ENCODE results near the gene CEP57L1.

DNA sequence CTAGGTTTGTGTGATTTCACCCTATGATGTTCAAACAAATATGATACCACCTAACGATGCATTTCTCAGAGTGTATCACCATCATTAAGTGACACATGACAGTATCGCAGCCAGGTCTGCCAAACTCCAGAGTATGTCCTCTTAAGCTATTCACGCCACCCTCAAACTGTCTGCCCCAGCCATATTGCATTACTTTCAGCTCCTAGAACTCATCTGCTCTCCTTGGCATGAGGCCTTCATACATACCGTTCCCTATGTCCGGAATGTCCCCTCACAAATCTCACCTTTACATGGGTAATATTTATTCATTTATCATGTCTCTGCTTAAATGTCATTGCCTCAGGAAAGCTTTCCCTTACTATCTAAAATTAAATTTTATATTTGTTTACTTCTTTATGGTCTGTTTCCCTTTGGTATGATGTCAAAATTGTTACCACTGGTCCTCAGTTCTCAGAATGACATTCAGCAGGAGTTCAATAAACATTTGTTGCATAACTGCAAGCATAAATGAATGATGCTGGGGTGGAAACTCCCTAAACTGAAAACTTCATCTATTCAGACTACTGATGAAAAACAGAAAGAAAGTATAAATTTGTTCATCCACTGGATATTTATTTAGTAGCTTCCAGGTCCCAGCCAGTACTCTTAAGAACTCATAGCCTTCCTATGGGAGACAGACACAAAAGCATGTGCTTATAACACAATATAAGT, 3.8 kb upstream of the CEP57L1 start:
- TF ChIP-seq EZH2 (IDR thresholded peaks at IDR 0.05; ENCODE audit: insufficient read depth, poor library complexity, severe bottlenecking) (no peak), EZH2phosphoT487 (IDR thresholded peaks at IDR 0.05; ENCODE audit: insufficient read depth, low read depth) (no peak)
